ENCODE measurements around the gene SLC66A1. TPM values are rescaled to one million over a fixed set of nuclear protein-coding genes. Genes with fewer than 3 reads are reported as not detected.

SLC66A1 gene
- polyA plus RNA-seq, 2 of the 4 experiments (the other 2 are of a cell fraction), result 5.6 to 12.6 TPM

GRCh38 chr1:19305880-19306279, 6.2 kb upstream of the SLC66A1 start:
- Histone ChIP-seq H3K4me2 (no peak overlapping the region), H3K9me3 (no peaks in the 10 kb centered on the region), H3K4me3 (no peak overlapping the region), H3K27ac (no peak overlapping the region), H3K4me1 (peaks cover 5% of the 10 kb centered on the region; the same call in 2 of the 3 replicates)
- ATAC-seq, result no peak
- no peak for FAIRE-seq
- TF ChIP-seq CHD2 (IDR thresholded peaks at IDR 0.05; ENCODE audit: low read length, partially characterized antibody) (no peak), SREBF2 (IDR thresholded peaks at IDR 0.05) (no peak), FOXS1 (CRISPR knock-in tag; IDR thresholded peaks at IDR 0.05) (no peak), JUNB (IDR thresholded peaks at IDR 0.05) (no peak), TP53 (CRISPR knock-in tag; IDR thresholded peaks at IDR 0.05) (no peak), EHMT2 (IDR thresholded peaks at IDR 0.05; ENCODE audit: low read depth) (no peak), CBX2 (IDR thresholded peaks at IDR 0.05; ENCODE audit: borderline replicate concordance, low read depth) (no peak), RCOR1 (IDR thresholded peaks at IDR 0.05; ENCODE audit: low read depth, low read length) (no peak), JUN (IDR thresholded peaks at IDR 0.05) (no peak), ZC3H11A (IDR thresholded peaks at IDR 0.05) (no peak), CTCF (IDR thresholded peaks at IDR 0.05) (no peak), USF2 (IDR thresholded peaks at IDR 0.05) (no peak), NPAS2 (CRISPR knock-in tag; IDR thresholded peaks at IDR 0.05; ENCODE audit: borderline replicate concordance) (no peak), RFX5 (IDR thresholded peaks at IDR 0.05) (no peak), FOSB (CRISPR knock-in tag; IDR thresholded peaks at IDR 0.05) (no peak), HOXA7 (CRISPR knock-in tag; IDR thresholded peaks at IDR 0.05) (no peak), ZFP36 (IDR thresholded peaks at IDR 0.05; ENCODE audit: borderline replicate concordance, partially characterized antibody) (no peak), ESRRA (IDR thresholded peaks at IDR 0.05; ENCODE audit: borderline replicate concordance, low read length) (no peak), MAZ (IDR thresholded peaks at IDR 0.05; ENCODE audit: borderline replicate concordance, low read depth, low read length) (no peak), GATA3 (IDR thresholded peaks at IDR 0.05; ENCODE audit: borderline replicate concordance) (no peak)
- ChIA-PET POLR2A (no interaction called here), CTCF (no interaction called here)
- DNase-seq (ENCODE audit: low read depth in 1 of 2, low spot score in 1 of 2), result no peak
- WGBS (ENCODE audit: missing lambda C conversion rate), result 88% methylated on average over 6 of the region's 11 CpGs

- ChIA-PET POLR2A (no interaction called here), CTCF (interaction anchor here (0.6 to 0.8 kb wide), 2 partner anchors 66 to 355 kb away, joined by 3 read pairs; no protein-coding TSS in a partner anchor)
- Histone ChIP-seq H3K4me3 (no peak overlapping the region), H3K27ac (no peak overlapping the region), H3K4me1 (peaks cover 8% of the 10 kb centered on the region; the same call in 2 of the 3 replicates), H3K4me2 (no peak overlapping the region), H3K9me3 (no peaks in the 10 kb centered on the region)
- WGBS (ENCODE audit: missing lambda C conversion rate), result 92% methylated on average over 6 of the region's 6 CpGs
- no peak for ATAC-seq
- no peak for TF ChIP-seq KDM1A (IDR thresholded peaks at IDR 0.05; ENCODE audit: low read depth)
- TF ChIP-seq JUN (IDR thresholded peaks at IDR 0.05), result no peak
- no peak for TF ChIP-seq RCOR1 (IDR thresholded peaks at IDR 0.05; ENCODE audit: low read depth, low read length)
- TF ChIP-seq BHLHE40 (IDR thresholded peaks at IDR 0.05; ENCODE audit: low read depth, low read length), result no peak
- no peak for TF ChIP-seq ZFP36 (IDR thresholded peaks at IDR 0.05; ENCODE audit: borderline replicate concordance, partially characterized antibody)
- no peak for TF ChIP-seq RNF2 (IDR thresholded peaks at IDR 0.05; ENCODE audit: borderline replicate concordance, low read depth)
- no peak for TF ChIP-seq HMGXB4 (CRISPR knock-in tag; IDR thresholded peaks at IDR 0.05; ENCODE audit: borderline replicate concordance)
- no peak for TF ChIP-seq NPAS2 (CRISPR knock-in tag; IDR thresholded peaks at IDR 0.05; ENCODE audit: borderline replicate concordance)
- TF ChIP-seq CTCF (IDR thresholded peaks at IDR 0.05), result no peak
- TF ChIP-seq KDM5A (IDR thresholded peaks at IDR 0.05), result no peak
- no peak for TF ChIP-seq RARB (CRISPR knock-in tag; IDR thresholded peaks at IDR 0.05)
- no peak for TF ChIP-seq GATA3 (IDR thresholded peaks at IDR 0.05; ENCODE audit: borderline replicate concordance)
- no peak for TF ChIP-seq NR3C1 (IDR thresholded peaks at IDR 0.05)
- TF ChIP-seq SMC3 (IDR thresholded peaks at IDR 0.05), result no peak
- TF ChIP-seq EHF (CRISPR knock-in tag; IDR thresholded peaks at IDR 0.05), result no peak
- no peak for DNase-seq (ENCODE audit: low read depth in 1 of 2, low spot score in 1 of 2)
- FAIRE-seq, result no peak
These were observed 5.2 kb upstream of the SLC66A1 start for GRCh38 chr1:19306941-19307340.

Measured in A549 (cell line).